Spleen (tissue), 11 donors: ENCODE results near the gene HSPA4. TPM values are rescaled to one million over a fixed set of nuclear protein-coding genes. Genes with fewer than 3 reads are reported as not detected.

Source experiments
- DNase-seq: peaks from one replicate; pipeline ENCODE4 v3.0.0-alpha.2; 2020
- H3K27ac ChIP-seq, 8 donors: fragments of 200-600 bp; sonication (generic) in 7 of 8; 1 replicate in 4 of 8; 2 replicates in 4 of 8; pipeline versions ENCODE4 v1.5.0 to v1.8.0; 2016 to 2021; ENCODE audit warnings: inconsistent platforms in 4 of 8, mild to moderate bottlenecking in 4 of 8, moderate library complexity in 1 of 8
- H3K27me3 ChIP-seq, 7 donors: fragments of 200-600 bp; sonication (generic) in 6 of 7; replicated peaks in 1 of 7; 1 replicate in 4 of 7; 2 replicates in 3 of 7; pipeline versions ENCODE4 v1.5.0 to v1.8.0; 2016 to 2021; ENCODE audit warnings: inconsistent platforms in 3 of 7, mild to moderate bottlenecking in 1 of 7
- H3K36me3 ChIP-seq, 6 donors: fragments of 200-600 bp; sonication (generic) in 5 of 6; 1 replicate in 4 of 6; 2 replicates in 2 of 6; pipeline versions ENCODE4 v1.5.0 to v1.8.0; 2016 to 2021; ENCODE audit warnings: inconsistent platforms in 2 of 6
- H3K4me1 ChIP-seq, 6 donors: fragments of 200-600 bp; sonication (generic) in 5 of 6; 1 replicate in 3 of 6; 2 replicates in 3 of 6; pipeline versions ENCODE4 v1.5.0 to v1.8.0; 2016 to 2021; ENCODE audit warnings: inconsistent platforms in 3 of 6
- H3K4me3 ChIP-seq, 8 donors: fragments of 200-600 bp; sonication (generic) in 7 of 8; 1 replicate in 4 of 8; 2 replicates in 4 of 8; pipeline versions ENCODE4 v1.5.0 to v1.8.0; 2016 to 2021; ENCODE audit warnings: inconsistent platforms in 4 of 8, mild to moderate bottlenecking in 4 of 8, moderate library complexity in 2 of 8
- H3K9me3 ChIP-seq, 8 donors: fragments of 200-600 bp; sonication (generic) in 7 of 8; 1 replicate in 4 of 8; 2 replicates in 4 of 8; pipeline versions ENCODE4 v1.5.0 to v1.8.0; 2016 to 2021; ENCODE audit warnings: inconsistent platforms in 4 of 8
- POLR2A ChIP-seq, 3 donors: fragments of 450-650 bp; IDR thresholded peaks; one replicate each; pipeline ENCODE4 v1.5.1; 2017; ENCODE audit warnings: antibody characterized with exemption in 3 of 3, mild to moderate bottlenecking in 1 of 3
- POLR2AphosphoS5 ChIP-seq, 3 donors: sonication (generic); formaldehyde crosslinking; IDR thresholded peaks; one replicate each; pipeline ENCODE4 v1.5.1; 2017; ENCODE audit warnings: antibody characterized with exemption in 3 of 3
- WGBS, 5 donors: extraction: QIAGEN DNeasy Blood & Tissue Kit in 3 of 5; methylation state at CpG; one replicate each; pipeline versions ENCODE4 v1.1.5 to v1.1.7; 2013 to 2018; 5-methylcytosine and 5-hydroxymethylcytosine counted together
- intact Hi-C: fragments of 100-400 bp; cut with DNase I; formaldehyde crosslinking; loops from one replicate; pipeline ENCODE4 v1.15.0; 2023; ENCODE audit warnings: low total_unique reads
- polyA plus RNA-seq, 3 donors: library from polyadenylated mRNA; stranded (reverse); fragments of 200-250 nt; gene quantifications; one replicate each; pipeline ENCODE4 v1.2.1, GENCODE V29; 2013
- total RNA-seq, 7 donors: library from RNA; depleted of rRNA in 3 of 7; stranded (reverse); fragments of >200 nt in 3 of 7; fragmentation: NEBNext Ultra II Directional in 4 of 7; extraction: Animal tissue kit (Norgen Biotek cat#: 25700) in 4 of 7; gene quantifications; one replicate each; pipeline versions ENCODE4 v1.1.0 to v1.2.1, GENCODE V29; 2016 to 2021
- TF ChIP-seq, protein P1 (sequence below), 11 experiments: fragments of 200-600 bp in 7 of 11; fragments of 450-650 bp in 4 of 11; sonication (generic) in 4 of 11; IDR thresholded peaks in 8 of 11; conservative IDR thresholded peaks in 3 of 11; 1 replicate in 7 of 11; 2 replicates in 4 of 11; pipeline versions ENCODE4 v1.4.0 to v1.8.0; 2016 to 2021; ENCODE audit warnings: antibody characterized with exemption in 11 of 11, inconsistent platforms in 4 of 11, mild to moderate bottlenecking in 1 of 11
- donor health status: healthy with polysubstance abuse.
- donor health status: DM: no; HTN: no; CAD: no; lungs with moderate emphysema.
- donor health status: DM: no; HTN: no; CAD: no.
- donor health status: Bipolar disorder and iron deficiency.
- donor health status: healthy.
- donor health status: DM: no; HTN: no; CAD: no.
- donor health status: DM: yes; HTN: yes; CAD: no.

The HSPA4 gene
- total and polyA plus RNA-seq, 10 donors = 38.0 to 74.6 (median 60.0) TPM

DNA sequence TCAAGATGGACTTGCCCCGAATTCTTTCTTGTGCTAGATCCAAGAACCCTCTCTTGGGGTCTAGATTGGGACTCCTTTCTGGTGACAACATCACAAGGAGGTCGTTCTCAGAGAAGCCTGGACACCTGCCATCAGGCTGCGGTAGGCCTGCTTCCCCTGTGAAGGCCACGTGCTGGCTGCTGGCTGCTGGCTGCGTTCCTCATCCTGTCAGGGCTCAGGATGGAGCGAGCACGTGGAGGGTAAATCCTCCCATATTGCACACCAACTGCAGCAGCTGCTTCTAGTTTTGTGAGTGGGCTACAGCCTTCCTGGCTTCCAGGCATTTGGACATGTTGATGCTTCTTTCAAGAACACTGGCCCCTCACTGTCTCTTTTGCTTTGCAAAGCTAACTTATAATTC is 95.6 kb downstream of the HSPA4 start:
- H3K27ac ChIP-seq = no peak overlapping the region
- WGBS, 5 donors = 17 to 26% (median 18%) methylated on average over 5 to 7 of the region's 7 CpGs
- H3K27me3 ChIP-seq = no peaks in the 10 kb centered on the region
- intact Hi-C loops = no loop called here
- no peak for DNase-seq
- H3K4me1 ChIP-seq = no peaks in the 10 kb centered on the region
- TF ChIP-seq, protein P1, sequence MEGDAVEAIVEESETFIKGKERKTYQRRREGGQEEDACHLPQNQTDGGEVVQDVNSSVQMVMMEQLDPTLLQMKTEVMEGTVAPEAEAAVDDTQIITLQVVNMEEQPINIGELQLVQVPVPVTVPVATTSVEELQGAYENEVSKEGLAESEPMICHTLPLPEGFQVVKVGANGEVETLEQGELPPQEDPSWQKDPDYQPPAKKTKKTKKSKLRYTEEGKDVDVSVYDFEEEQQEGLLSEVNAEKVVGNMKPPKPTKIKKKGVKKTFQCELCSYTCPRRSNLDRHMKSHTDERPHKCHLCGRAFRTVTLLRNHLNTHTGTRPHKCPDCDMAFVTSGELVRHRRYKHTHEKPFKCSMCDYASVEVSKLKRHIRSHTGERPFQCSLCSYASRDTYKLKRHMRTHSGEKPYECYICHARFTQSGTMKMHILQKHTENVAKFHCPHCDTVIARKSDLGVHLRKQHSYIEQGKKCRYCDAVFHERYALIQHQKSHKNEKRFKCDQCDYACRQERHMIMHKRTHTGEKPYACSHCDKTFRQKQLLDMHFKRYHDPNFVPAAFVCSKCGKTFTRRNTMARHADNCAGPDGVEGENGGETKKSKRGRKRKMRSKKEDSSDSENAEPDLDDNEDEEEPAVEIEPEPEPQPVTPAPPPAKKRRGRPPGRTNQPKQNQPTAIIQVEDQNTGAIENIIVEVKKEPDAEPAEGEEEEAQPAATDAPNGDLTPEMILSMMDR (IDR thresholded peaks at IDR 0.05 in 8 of 11, conservative IDR thresholded peaks at IDR 0.05 in 3 of 11) = no peak
- no peak for TF ChIP-seq POLR2AphosphoS5 (IDR thresholded peaks at IDR 0.05)
- peaks cover 0 to 9% (median 0%) of the 10 kb centered on the region in 8 donors for H3K9me3 ChIP-seq
- no peak overlapping the region for H3K4me3 ChIP-seq
- no peaks in the 10 kb centered on the region for H3K36me3 ChIP-seq

DNA sequence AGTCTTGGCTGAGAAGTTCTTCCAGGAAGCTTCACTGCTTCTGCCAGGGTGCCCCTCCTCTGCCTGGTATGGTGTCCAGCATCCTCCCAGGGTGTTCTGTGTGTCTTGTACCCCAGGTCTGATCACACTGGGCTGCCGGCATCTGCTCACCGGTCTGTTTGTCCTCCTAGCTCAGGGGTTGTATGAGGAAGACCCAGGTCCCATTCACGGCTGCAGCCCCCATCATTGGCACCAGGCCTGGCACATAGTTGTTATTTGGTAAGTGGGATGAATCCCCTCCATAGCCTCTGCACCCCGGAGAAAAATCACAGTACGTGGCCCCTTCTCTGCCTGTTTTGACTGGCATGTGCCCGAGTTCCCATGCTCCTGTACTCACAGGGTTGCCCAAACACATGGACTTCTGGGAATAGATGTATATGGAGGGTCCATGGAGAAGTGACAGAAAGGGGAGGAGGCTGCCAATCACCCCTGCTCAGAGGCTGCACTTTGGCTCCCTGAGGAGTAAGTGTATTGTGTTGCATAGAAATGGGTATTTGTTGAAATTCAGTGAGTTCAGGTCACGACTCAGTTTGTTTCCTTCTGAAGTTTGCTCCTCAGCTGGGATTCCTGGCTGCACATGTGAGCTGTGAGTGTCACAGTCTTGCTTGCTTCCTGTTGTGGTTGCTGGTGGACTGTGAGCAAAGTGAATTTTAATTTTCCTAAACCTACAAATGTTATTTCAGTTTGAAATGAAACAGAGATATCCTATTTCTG is 96.2 kb downstream of the HSPA4 start:
- Histone ChIP-seq H3K4me3 (no peak overlapping the region), H3K9me3 (peaks cover 0 to 9% (median 0%) of the 10 kb centered on the region in 8 donors), H3K27ac (no peak overlapping the region), H3K4me1 (no peaks in the 10 kb centered on the region), H3K36me3 (no peaks in the 10 kb centered on the region), H3K27me3 (no peaks in the 10 kb centered on the region)
- intact Hi-C loops = no loop called here
- no peak for DNase-seq
- TF ChIP-seq POLR2AphosphoS5 (IDR thresholded peaks at IDR 0.05) (no peak), POLR2A (IDR thresholded peaks at IDR 0.05) (no peak)
- 83 to 89% (median 83%) methylated on average over 7 of the region's 7 CpGs for WGBS, 5 donors

DNA sequence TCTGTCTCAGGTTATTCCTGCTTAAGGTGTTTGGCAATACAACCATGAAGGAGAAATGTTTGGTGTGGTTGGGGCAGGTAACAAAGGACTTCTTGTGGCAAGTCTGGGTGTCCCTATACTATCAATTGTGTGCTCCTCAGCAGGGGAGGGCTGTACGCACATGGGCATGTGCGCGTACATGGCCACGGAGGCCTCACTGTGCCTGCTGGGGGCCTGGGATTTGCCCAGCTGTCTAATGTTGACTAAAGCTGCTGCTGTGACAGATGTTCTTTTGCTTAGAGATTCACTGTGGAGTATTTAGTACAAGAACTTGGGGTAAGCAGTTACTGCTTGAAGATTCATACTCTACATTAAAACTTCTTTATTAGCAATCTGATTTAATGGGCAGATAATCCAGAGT is 97.5 kb downstream of the HSPA4 start:
- H3K27ac ChIP-seq = no peak overlapping the region
- H3K27me3 ChIP-seq = no peaks in the 10 kb centered on the region
- no peak overlapping the region for H3K4me3 ChIP-seq
- peaks cover 0 to 4% (median 0%) of the 10 kb centered on the region in 8 donors for H3K9me3 ChIP-seq
- DNase-seq = no peak
- TF ChIP-seq POLR2A (IDR thresholded peaks at IDR 0.05) (no peak), POLR2AphosphoS5 (IDR thresholded peaks at IDR 0.05) (no peak)
- TF ChIP-seq, protein P1 (IDR thresholded peaks at IDR 0.05 in 8 of 11, conservative IDR thresholded peaks at IDR 0.05 in 3 of 11) = no peak
- H3K4me1 ChIP-seq = no peaks in the 10 kb centered on the region
- no peaks in the 10 kb centered on the region for H3K36me3 ChIP-seq
- intact Hi-C loops = no loop called here
- WGBS, 5 donors = 88 to 97% (median 92%) methylated on average over 4 of the region's 4 CpGs

DNA sequence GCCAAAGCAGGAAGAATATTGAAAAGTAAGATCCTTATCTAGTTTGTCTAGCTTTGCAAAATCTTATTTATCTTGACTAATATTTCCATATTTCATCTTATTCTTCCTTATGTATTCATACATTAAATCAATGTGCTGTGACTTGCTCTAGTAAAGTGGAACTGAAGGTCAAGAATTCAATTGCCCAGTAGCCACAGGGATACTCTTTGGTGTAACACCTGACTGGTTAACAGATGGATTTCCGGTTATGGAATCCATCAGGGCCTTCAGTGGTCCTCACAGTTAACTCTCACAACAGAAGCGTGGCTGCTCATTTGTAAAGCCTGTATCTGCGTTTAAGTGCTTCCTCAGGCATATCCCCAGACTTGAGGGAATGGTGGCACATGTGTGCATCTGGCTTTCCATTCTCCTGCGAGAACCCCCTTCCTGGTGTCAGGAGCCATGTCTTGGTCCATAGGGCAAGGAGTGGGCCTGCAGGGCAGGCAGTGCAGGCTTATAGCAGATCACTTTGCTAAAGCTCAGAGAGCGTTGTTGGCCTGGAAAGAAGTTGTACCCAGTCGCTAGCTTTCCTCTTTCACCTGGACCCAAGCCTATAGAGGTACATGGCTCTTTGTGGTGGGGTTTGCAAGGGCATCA is 99.2 kb downstream of the HSPA4 start:
- no peak for TF ChIP-seq POLR2AphosphoS5 (IDR thresholded peaks at IDR 0.05)
- TF ChIP-seq POLR2A (IDR thresholded peaks at IDR 0.05) = no peak
- TF ChIP-seq, protein P1 (IDR thresholded peaks at IDR 0.05 in 8 of 11, conservative IDR thresholded peaks at IDR 0.05 in 3 of 11) = no peak
- Histone ChIP-seq H3K9me3 (no peaks in the 10 kb centered on the region), H3K4me1 (no peaks in the 10 kb centered on the region), H3K27me3 (no peaks in the 10 kb centered on the region), H3K27ac (no peak overlapping the region), H3K4me3 (no peak overlapping the region), H3K36me3 (no peaks in the 10 kb centered on the region)
- WGBS, 5 donors = 88 to 98% (median 95%) methylated on average over 6 of the region's 6 CpGs
- intact Hi-C loops = no loop called here
- no peak for DNase-seq
